HG03135 (cell line): ENCODE measurements around the gene FAM219A.

Source experiments
- ATAC-seq: cut with Tn5 transposase; IDR thresholded peaks from one replicate; pipeline ENCODE4 v1.9.1; 2021; ENCODE audit warnings: mild to moderate bottlenecking, moderate library complexity; ENCODE audit not compliant: unreplicated experiment

FAM219A gene

GRCh38 chr9:34458013-34458958, at the start of gene FAM219A, which contains the start of gene DNAI1:
Gene FAM219A (minus strand): TSS chr9:34458570. CDS start chr9:34458263, 307 bp downstream.
Gene DNAI1 (plus strand): TSS chr9:34458805. CDS start chr9:34459006, 201 bp downstream.
- ATAC-seq: peak; percentile 96

GRCh38 chr9:34507966-34508365, 49.6 kb upstream of the FAM219A start:
- ATAC-seq: no peak

- ATAC-seq: no peak
These were observed 49.2 kb upstream of the FAM219A start for GRCh38 chr9:34507556-34507955.

GRCh38 chr9:34506623-34507022, 48.3 kb upstream of the FAM219A start:
- ATAC-seq: no peak

GRCh38 chr9:34505370-34506120, 47.2 kb upstream of the FAM219A start:
- no peak for ATAC-seq

- no peak for ATAC-seq
These were observed 45.0 kb upstream of the FAM219A start for GRCh38 chr9:34503406-34503805.

- ATAC-seq: no peak
These were observed 44.5 kb upstream of the FAM219A start for GRCh38 chr9:34502891-34503290.

- ATAC-seq: no peak
These were observed 44.1 kb upstream of the FAM219A start for GRCh38 chr9:34502471-34502870.

GRCh38 chr9:34501889-34502425, 43.6 kb upstream of the FAM219A start:
- ATAC-seq: no peak

GRCh38 chr9:34501372-34501771, 43.0 kb upstream of the FAM219A start:
- no peak for ATAC-seq

- ATAC-seq: no peak
These were observed 42.4 kb upstream of the FAM219A start for GRCh38 chr9:34500623-34501267.

- ATAC-seq: no peak
These were observed 40.7 kb upstream of the FAM219A start for GRCh38 chr9:34499076-34499475.

GRCh38 chr9:34498553-34498952, 40.2 kb upstream of the FAM219A start:
- ATAC-seq: no peak

GRCh38 chr9:34496149-34496712, 37.9 kb upstream of the FAM219A start:
- ATAC-seq: no peak

GRCh38 chr9:34493972-34494535, 35.7 kb upstream of the FAM219A start:
- no peak for ATAC-seq

- no peak for ATAC-seq
These were observed 33.7 kb upstream of the FAM219A start for GRCh38 chr9:34492051-34492450.

- ATAC-seq: no peak
These were observed 33.2 kb upstream of the FAM219A start for GRCh38 chr9:34491596-34491995.

- ATAC-seq: no peak
These were observed 32.4 kb upstream of the FAM219A start for GRCh38 chr9:34490760-34491159.

- ATAC-seq: no peak
These were observed 32.0 kb upstream of the FAM219A start for GRCh38 chr9:34490360-34490759.

- ATAC-seq: no peak
These were observed 28.2 kb upstream of the FAM219A start for GRCh38 chr9:34486572-34486971.
